Measurements from ENCODE around the gene XNDC1N.
A peak's percentile ranks its signal among the peaks of the same experiment; 100 is the strongest.
"Not testable (repeated sequence)": the region's sequence is repeated elsewhere in the genome, so short reads cannot be mapped to it uniquely, and the experiment has no call there.

XNDC1N gene

DNA sequence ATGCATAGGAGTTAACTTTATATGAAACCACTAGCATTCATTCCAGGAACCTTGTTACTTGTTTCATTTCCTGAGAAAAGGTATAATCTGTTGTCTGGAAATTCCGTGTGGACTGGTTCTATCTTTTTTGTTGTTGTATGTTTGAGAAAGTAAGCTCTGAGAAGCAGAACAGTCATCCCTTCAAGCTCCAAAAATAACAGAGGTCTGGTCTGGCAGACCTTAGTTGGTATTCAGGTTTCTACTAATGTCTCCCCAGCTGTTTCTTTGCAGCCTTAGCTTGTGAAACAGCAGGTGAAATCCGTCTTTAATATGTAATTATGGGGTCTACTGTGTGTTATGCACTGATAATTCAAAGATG lies 2.8 kb upstream of the XNDC1N start:
- no peak overlapping the region for H3K27ac ChIP-seq (ENCODE audit: low read depth, low read length)
- no peaks in the 10 kb centered on the region for H3K9me3 ChIP-seq (ENCODE audit: control insufficient read depth, insufficient read depth, low read depth, low read length)
- H3K27me3 ChIP-seq (ENCODE audit: control insufficient read depth, insufficient read depth, low read length) = no peaks in the 10 kb centered on the region
- no peak overlapping the region for H3K4me3 ChIP-seq (ENCODE audit: low read depth, low read length)
- peaks cover 6% of the 10 kb centered on the region; the same call in 1 of the 2 replicates for H3K4me1 ChIP-seq (ENCODE audit: control insufficient read depth, insufficient read depth, low read length)
- H3K9ac ChIP-seq (ENCODE audit: low read length) = no peak overlapping the region
- H3K36me3 ChIP-seq (ENCODE audit: control insufficient read depth, insufficient read depth, low read length) = peaks cover 3% of the 10 kb centered on the region

GRCh38 chr11:71930556-71931244 lies 2.3 kb upstream of the XNDC1N start:
- peak overlapping the region; percentile 99 for H3K9ac ChIP-seq (ENCODE audit: low read length)

GRCh38 chr11:71929491-71929890 lies 1.1 kb upstream of the XNDC1N start:
- peaks cover 6% of the 10 kb centered on the region; the same call in 1 of the 2 replicates for H3K4me1 ChIP-seq (ENCODE audit: control insufficient read depth, insufficient read depth, low read length)
- H3K27ac ChIP-seq (ENCODE audit: low read depth, low read length) = peak overlapping the region; percentile 98; the same call in 1 of the 2 replicates
- H3K4me3 ChIP-seq (ENCODE audit: low read depth, low read length) = peak overlapping the region; percentile 90
- H3K9me3 ChIP-seq (ENCODE audit: control insufficient read depth, insufficient read depth, low read depth, low read length) = no peaks in the 10 kb centered on the region
- H3K36me3 ChIP-seq (ENCODE audit: control insufficient read depth, insufficient read depth, low read length) = peaks cover 10% of the 10 kb centered on the region
- H3K9ac ChIP-seq (ENCODE audit: low read length) = peak overlapping the region; percentile 99
- H3K27me3 ChIP-seq (ENCODE audit: control insufficient read depth, insufficient read depth, low read length) = no peaks in the 10 kb centered on the region

More at GRCh38 chr11:71930556-71931244, 2.3 kb upstream of the XNDC1N start:
- Histone ChIP-seq H3K9me3 (ENCODE audit: control insufficient read depth, insufficient read depth, low read depth, low read length) (no peaks in the 10 kb centered on the region), H3K36me3 (ENCODE audit: control insufficient read depth, insufficient read depth, low read length) (peaks cover 6% of the 10 kb centered on the region), H3K27me3 (ENCODE audit: control insufficient read depth, insufficient read depth, low read length) (no peaks in the 10 kb centered on the region), H3K4me3 (ENCODE audit: low read depth, low read length) (peak overlapping the region; percentile 90; the same call in 1 of the 2 replicates), H3K27ac (ENCODE audit: low read depth, low read length) (no peak overlapping the region), H3K4me1 (ENCODE audit: control insufficient read depth, insufficient read depth, low read length) (peaks cover 6% of the 10 kb centered on the region; the same call in 1 of the 2 replicates)

DNA sequence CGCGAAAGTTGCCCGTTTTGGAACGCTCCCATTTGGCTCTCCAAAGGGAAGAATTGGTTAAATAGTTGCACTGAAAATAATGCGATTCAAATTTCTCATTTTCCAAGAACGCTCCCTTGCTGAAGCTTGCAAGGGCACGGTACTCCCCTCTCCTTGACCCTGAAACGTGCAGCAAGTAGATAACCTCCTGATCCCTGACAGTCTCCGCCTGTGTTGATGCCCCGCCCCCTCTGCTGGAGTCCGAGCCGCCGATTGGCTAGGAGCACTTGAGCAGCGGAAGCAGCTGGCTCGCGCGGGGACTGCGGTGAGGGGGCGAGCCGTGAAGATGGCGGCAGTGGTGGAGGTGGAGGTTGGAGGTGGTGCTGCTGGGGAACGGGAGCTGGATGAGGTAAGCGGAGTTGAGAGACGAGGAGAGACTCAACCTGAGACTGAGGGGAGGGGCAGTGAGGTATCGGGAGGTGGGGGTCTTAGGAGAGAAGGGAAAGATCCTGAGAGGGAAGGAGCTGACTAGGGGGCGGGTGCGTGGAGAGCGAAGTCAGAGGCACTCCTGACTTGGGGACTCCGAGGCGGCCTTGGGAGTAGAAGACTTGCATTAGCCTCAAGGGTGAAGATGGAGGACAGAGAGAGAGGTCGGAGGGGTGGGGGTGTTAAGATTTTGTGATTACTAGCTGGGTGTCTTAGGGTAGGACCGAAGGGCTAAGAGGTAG lies 496 bp upstream of the XNDC1N start, which contains the start of gene RNF121:
RNF121 (plus strand) TSS at position 310 of the 707 bp plus-strand sequence; CDS start at position 326, 16 bp downstream.
- peaks cover 10% of the 10 kb centered on the region for H3K36me3 ChIP-seq (ENCODE audit: control insufficient read depth, insufficient read depth, low read length)
- H3K9me3 ChIP-seq (ENCODE audit: control insufficient read depth, insufficient read depth, low read depth, low read length) = no peaks in the 10 kb centered on the region
- H3K4me3 ChIP-seq (ENCODE audit: low read depth, low read length) = peak within 1 kb of the TSS; percentile 90
- no peaks in the 10 kb centered on the region for H3K27me3 ChIP-seq (ENCODE audit: control insufficient read depth, insufficient read depth, low read length)
- peaks cover 6% of the 10 kb centered on the region; the same call in 1 of the 2 replicates for H3K4me1 ChIP-seq (ENCODE audit: control insufficient read depth, insufficient read depth, low read length)
- peak within 1 kb of the TSS; percentile 98 for H3K27ac ChIP-seq (ENCODE audit: low read depth, low read length)
- peak within 1 kb of the TSS; percentile 99 for H3K9ac ChIP-seq (ENCODE audit: low read length)

DNA sequence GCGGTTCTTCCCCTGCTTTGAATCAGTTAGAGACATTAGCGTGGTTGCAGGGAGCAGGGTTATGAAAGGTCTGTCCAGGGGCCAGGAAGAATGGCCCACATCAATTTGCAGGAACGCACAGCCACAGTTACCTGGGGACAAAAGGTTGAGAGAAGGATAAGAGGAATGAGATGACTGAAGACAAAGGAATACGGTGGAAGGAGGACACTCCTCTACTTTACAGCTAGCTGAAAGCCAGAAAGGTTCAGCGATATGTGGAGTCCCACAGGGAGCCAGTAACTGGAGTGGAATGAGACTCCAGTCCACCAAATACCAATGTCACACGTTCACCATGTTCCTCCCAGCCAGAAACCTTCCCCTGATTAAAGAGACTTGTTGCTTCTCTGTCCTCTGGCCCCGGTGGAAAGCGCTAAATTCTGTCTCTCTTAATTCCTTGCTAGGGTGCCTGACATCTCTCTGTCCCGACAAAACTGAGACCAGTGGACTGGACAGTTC lies 10.7 kb downstream of the XNDC1N start:
- no peaks in the 10 kb centered on the region for H3K27me3 ChIP-seq (ENCODE audit: control insufficient read depth, insufficient read depth, low read length)
- no peaks in the 10 kb centered on the region for H3K4me1 ChIP-seq (ENCODE audit: control insufficient read depth, insufficient read depth, low read length)
- no peak overlapping the region for H3K27ac ChIP-seq (ENCODE audit: low read depth, low read length)
- H3K9me3 ChIP-seq (ENCODE audit: control insufficient read depth, insufficient read depth, low read depth, low read length) = no peaks in the 10 kb centered on the region
- H3K9ac ChIP-seq (ENCODE audit: low read length) = no peak overlapping the region
- no peak overlapping the region for H3K4me3 ChIP-seq (ENCODE audit: low read depth, low read length)
- H3K36me3 ChIP-seq (ENCODE audit: control insufficient read depth, insufficient read depth, low read length) = peaks cover 39% of the 10 kb centered on the region

- no peaks in the 10 kb centered on the region; the same call in 1 of the 2 replicates for H3K4me1 ChIP-seq (ENCODE audit: control insufficient read depth, insufficient read depth, low read length)
- no peaks in the 10 kb centered on the region for H3K27me3 ChIP-seq (ENCODE audit: control insufficient read depth, insufficient read depth, low read length)
- H3K36me3 ChIP-seq (ENCODE audit: control insufficient read depth, insufficient read depth, low read length) = peaks cover 36% of the 10 kb centered on the region
- H3K9me3 ChIP-seq (ENCODE audit: control insufficient read depth, insufficient read depth, low read depth, low read length) = no peaks in the 10 kb centered on the region
- no peak overlapping the region for H3K4me3 ChIP-seq (ENCODE audit: low read depth, low read length)
- no peak overlapping the region for H3K9ac ChIP-seq (ENCODE audit: low read length)
- H3K27ac ChIP-seq (ENCODE audit: low read depth, low read length) = no peak overlapping the region
These were observed 13.7 kb downstream of the XNDC1N start for GRCh38 chr11:71914617-71915189.

DNA sequence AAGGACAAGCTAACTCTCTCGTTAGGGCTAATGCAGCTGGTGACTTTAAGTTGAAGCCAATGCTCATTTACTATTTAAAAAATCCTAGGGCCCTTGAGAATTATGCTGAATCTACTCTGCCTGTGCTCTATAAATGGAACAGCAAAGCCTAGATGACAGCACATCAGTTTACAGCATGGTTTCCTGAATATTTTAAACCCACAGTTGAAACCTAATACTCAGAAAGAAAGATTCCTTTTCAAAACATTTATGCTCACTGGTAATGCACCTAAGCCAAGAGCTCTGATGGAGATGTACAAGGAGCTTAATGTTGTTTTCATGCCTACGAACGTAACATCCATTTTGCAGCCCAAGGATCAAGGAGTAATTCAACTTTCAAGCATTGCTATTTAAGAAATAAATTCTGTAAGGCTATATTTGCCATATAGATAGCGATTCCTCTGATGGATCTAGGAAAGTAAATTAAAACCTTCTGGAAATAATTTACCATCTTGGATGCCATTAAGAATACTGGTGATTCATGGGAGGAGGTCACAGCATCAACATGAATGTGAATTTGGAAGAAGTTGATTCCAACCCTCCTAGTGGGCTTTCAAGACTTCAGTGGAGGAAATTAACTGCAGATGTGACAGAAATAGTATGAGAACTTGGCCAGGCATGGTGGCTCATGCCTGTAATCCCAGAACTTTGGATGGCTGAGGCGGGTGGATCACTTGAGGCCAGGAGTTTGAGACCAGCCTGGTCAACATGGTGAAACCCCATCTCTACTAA lies 14.5 kb downstream of the XNDC1N start:
- H3K36me3 ChIP-seq (ENCODE audit: control insufficient read depth, insufficient read depth, low read length) = peaks cover 36% of the 10 kb centered on the region
- H3K27ac ChIP-seq (ENCODE audit: low read depth, low read length) = no peak overlapping the region
- H3K4me1 ChIP-seq (ENCODE audit: control insufficient read depth, insufficient read depth, low read length) = no peaks in the 10 kb centered on the region; the same call in 1 of the 2 replicates
- H3K4me3 ChIP-seq (ENCODE audit: low read depth, low read length) = no peak overlapping the region
- no peaks in the 10 kb centered on the region for H3K9me3 ChIP-seq (ENCODE audit: control insufficient read depth, insufficient read depth, low read depth, low read length)
- H3K9ac ChIP-seq (ENCODE audit: low read length) = no peak overlapping the region
- no peaks in the 10 kb centered on the region for H3K27me3 ChIP-seq (ENCODE audit: control insufficient read depth, insufficient read depth, low read length)

DNA sequence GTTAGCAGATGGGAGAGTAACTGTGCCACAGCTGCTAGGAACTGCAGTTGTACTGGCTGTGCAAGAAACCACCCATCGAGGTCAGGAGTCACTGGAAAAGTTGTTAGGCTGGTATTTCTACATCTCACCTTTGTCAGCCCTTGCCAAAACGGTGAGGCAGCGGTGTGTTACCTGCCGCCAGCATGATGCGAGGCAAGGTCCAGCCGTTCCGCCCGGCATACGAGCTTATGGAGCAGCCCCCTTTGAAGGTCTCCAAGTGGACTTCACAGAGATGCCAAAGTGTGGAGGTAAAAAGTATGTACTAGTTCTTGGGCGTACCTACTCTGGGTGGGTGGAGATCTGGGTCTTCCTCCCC lies 16.4 kb downstream of the XNDC1N start:
- not testable (repeated sequence) for H3K4me3 ChIP-seq (ENCODE audit: low read depth, low read length); H3K27me3 ChIP-seq (ENCODE audit: control insufficient read depth, insufficient read depth, low read length); H3K9ac ChIP-seq (ENCODE audit: low read length); H3K27ac ChIP-seq (ENCODE audit: low read depth, low read length); H3K9me3 ChIP-seq (ENCODE audit: control insufficient read depth, insufficient read depth, low read depth, low read length); H3K4me1 ChIP-seq (ENCODE audit: control insufficient read depth, insufficient read depth, low read length)
- peaks cover 25% of the 10 kb centered on the region for H3K36me3 ChIP-seq (ENCODE audit: control insufficient read depth, insufficient read depth, low read length)

GRCh38 chr11:71911321-71911985 lies 16.9 kb downstream of the XNDC1N start:
- H3K4me3 ChIP-seq (ENCODE audit: low read depth, low read length); H3K27me3 ChIP-seq (ENCODE audit: control insufficient read depth, insufficient read depth, low read length); H3K9me3 ChIP-seq (ENCODE audit: control insufficient read depth, insufficient read depth, low read depth, low read length); H3K4me1 ChIP-seq (ENCODE audit: control insufficient read depth, insufficient read depth, low read length); H3K27ac ChIP-seq (ENCODE audit: low read depth, low read length); H3K9ac ChIP-seq (ENCODE audit: low read length): not testable (repeated sequence)
- H3K36me3 ChIP-seq (ENCODE audit: control insufficient read depth, insufficient read depth, low read length) = peaks cover 22% of the 10 kb centered on the region

DNA sequence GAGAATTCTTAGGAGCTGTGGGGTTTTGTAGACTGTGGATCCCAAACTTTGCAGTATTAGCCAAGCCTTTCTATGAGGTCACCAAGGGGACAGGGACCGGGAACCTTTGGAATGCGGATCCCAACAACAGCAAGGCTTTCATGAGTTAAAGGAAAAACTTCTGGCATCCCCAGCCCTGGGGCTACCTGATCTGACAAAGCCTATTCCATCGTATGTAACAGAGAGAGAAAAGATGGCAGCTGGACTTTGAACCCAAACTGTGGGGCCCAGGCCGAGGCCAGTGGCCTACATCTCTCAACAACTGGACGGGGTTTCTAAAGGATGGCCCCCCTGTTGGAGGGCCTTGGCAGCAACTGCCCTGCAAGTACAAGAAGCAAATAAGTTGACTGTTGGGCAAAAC lies 17.6 kb downstream of the XNDC1N start:
- H3K36me3 ChIP-seq (ENCODE audit: control insufficient read depth, insufficient read depth, low read length) = peaks cover 15% of the 10 kb centered on the region
- not testable (repeated sequence) for H3K27me3 ChIP-seq (ENCODE audit: control insufficient read depth, insufficient read depth, low read length); H3K9ac ChIP-seq (ENCODE audit: low read length); H3K4me1 ChIP-seq (ENCODE audit: control insufficient read depth, insufficient read depth, low read length); H3K9me3 ChIP-seq (ENCODE audit: control insufficient read depth, insufficient read depth, low read depth, low read length); H3K4me3 ChIP-seq (ENCODE audit: low read depth, low read length); H3K27ac ChIP-seq (ENCODE audit: low read depth, low read length)

Measured in HUES6 (cell line).